GM21825 (cell line): Measurements from ENCODE around the gene SBF2.

Experiments
- ATAC-seq: cut with Tn5 transposase; IDR thresholded peaks from one replicate; pipeline ENCODE4 v1.9.1; 2021; ENCODE audit warnings: mild to moderate bottlenecking, moderate library complexity; ENCODE audit not compliant: unreplicated experiment

SBF2 gene

DNA sequence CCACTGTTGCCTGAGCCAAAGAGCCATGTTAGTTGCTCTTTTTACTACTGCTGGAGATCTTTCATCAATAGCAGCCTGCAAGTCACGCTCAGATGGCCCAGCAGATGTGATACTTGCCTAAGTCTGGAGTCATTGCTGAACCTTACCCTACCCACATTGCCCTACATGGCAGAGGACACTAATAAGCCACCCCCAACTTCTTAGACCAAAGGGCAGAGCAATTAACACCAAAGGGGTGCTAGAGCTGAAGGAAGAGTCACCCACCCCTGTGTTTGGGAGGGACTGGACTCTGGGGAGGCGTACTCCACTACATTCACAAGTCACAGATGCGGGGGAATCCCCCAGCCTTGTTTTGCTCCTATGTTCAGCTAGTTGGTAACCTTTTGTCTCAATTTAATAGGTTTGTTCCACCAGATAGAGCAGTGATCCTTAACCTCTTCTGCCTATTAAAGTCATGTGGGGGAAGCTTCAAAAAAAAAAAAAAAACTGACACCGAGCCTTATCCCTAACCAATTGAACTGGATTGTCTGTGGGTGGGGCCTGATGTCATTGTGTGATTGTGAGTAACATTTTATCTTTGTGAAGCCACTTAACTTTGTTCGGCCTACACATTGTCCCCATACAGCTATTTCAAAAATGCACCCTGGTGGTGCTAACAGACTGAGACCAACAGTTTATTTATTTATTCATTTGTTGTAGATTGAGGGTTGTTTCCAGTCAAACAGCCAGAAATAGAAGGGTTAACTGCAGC lies 23.9 kb upstream of the SBF2 start:
- peak; percentile 67 for ATAC-seq

DNA sequence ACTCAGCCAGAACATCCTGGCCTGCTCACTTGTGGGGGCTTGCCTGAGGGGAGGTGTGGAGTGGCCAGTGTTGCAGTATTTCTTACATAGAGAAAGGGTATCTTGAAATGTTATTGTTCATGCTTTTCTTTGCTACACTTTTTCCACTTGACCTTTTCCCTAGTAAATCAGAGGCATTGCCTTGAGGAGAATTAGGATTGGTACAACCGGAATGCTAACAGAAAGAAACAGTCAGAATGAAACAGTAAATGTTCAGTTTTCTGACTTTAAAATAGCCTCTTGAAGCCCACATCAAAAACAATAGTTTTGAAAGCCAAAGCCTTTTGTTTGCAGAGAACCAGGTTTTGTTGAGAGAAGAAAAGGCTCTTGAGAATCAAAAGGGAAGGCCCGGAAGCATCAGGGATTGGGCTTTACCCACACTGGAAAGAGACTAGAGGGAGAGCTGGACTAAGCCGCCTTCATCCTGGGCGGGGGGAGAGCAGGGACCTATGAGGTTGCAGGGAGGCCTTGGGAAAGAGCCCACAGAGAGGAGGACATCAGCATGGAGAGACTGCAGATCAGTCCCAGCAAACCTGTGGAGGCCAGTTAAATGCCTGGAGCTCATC lies 23.2 kb upstream of the SBF2 start:
- peak; percentile 17 for ATAC-seq

DNA sequence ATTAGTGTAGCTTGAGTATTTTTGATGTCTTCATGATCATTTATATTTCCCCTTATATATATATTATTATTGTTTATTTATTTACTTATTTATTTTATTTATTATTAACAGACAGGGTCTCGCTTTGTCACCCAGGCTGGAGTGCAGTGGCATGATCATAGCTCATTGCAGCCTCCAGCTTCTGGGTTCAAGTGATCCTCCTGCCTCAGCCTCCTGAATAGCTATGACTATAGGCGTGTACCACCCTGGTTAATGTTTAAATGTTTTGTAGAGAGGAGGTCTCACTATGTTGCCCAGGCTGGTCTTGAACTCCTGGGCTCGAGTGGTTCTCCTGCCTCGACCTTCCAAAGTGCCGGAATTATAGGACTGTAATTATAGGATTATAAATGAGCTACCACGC lies 21.1 kb upstream of the SBF2 start:
- ATAC-seq = no peak

DNA sequence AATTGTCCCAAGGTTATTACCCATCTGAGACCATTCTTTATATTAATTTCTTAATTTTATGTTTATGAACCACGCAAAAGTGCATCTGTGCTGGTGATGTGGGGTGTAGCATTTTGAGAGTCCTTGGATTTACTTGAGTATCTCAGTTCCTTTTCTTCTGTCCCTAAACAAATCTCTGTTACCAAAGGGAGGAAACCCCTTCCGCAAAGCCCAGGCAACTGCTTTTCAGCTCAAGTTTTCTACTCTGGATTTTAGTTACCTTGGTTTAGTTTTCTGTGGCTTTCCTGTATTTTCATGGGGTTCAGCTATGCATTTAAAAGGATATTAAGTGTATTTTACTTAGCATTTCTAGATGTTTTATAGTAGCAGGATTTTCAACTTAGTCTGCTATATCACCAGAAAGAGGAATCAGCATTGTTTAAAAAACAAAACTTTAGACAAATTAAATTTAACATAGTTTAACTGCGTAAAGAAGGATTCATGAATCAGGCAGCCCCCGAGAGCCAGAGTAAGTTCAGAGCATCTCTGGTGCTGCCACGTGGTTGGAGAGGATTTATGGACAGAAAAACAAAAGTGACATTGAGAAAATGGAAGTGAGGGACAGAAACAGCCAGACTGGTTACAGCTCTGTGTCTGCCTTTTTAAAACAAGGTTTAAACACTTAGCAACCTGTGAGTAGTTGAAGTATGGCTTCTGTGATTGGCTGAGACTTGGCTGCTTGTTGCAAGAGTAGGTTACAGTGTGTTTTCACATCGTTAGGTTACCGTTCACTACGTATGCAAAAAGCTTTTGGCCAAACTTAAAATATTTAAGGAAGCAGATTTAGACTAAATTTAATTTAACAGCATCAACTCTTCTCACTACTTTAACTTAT lies 20.4 kb upstream of the SBF2 start:
- ATAC-seq = peak; percentile 58

GRCh38 chr11:10311802-10312201 lies 17.8 kb upstream of the SBF2 start:
- ATAC-seq = no peak

DNA sequence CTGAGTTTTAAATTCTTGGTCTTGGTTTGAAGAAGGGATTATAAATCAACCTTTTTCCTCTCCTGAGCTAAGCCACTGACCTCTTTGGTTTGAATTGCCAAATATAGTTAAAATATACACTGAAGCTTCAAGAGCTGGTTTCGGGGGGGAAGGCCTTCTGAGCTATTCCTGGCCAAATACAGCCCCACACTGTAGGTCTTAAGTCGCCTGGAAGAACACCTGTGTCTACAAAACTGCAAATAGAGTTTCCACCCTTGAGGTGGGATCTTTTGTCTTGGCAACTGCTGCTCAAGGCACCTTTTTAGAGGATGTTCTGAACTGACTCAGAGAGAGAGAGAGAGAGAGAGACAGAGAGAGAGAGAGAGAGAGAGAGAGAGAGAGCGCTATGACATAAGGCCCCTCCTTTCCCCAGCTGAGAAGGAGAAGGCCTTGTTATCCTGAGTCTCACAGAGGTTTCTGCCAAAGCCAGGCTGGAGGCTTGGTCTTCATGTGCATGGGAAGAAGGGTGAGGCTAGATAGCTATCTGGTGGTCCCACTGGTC lies 16.4 kb upstream of the SBF2 start:
- no peak for ATAC-seq

DNA sequence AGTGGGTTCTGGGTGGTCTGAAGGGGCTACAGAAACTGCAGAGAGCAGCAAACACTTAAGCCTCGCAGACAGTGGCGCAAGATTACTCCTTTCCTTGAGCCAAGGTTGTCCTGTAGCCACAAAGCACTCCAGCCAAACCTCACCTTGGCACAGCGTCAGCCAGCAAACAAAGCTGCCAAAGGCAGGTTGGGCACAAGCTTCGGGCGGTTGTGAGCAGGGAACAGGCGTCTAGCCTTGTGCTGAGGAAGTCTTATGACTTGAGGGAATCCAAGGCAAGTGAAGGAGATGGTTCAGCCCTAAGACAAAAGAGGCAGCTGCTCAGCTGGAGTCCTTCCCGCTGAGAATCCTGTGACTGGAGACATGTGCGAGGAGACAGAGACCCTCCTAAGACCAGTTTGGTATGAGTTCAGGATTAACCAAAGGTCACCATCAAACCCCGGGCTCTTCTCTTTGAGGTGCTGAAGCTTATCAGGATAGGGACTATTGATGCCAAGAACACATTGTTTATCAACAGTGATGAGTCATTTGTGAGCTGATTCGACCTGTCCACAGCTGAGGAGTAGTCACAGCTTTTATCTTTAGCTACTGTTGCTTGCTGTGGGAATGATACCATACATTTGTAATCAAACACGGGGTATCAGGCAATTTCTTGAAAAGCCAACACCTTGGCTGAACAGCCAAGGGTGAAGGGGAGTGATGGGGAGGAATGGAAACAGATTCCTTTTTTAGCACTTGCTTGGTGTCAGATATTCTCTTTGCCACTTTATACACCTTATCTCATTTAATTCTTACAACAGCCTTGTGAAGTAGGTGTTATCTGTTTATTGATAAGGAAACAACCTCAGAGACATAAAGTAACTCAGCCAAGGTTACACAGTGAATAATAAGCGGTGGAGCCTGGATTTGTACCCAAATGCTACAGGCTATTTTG lies 15.4 kb upstream of the SBF2 start:
- no peak for ATAC-seq

DNA sequence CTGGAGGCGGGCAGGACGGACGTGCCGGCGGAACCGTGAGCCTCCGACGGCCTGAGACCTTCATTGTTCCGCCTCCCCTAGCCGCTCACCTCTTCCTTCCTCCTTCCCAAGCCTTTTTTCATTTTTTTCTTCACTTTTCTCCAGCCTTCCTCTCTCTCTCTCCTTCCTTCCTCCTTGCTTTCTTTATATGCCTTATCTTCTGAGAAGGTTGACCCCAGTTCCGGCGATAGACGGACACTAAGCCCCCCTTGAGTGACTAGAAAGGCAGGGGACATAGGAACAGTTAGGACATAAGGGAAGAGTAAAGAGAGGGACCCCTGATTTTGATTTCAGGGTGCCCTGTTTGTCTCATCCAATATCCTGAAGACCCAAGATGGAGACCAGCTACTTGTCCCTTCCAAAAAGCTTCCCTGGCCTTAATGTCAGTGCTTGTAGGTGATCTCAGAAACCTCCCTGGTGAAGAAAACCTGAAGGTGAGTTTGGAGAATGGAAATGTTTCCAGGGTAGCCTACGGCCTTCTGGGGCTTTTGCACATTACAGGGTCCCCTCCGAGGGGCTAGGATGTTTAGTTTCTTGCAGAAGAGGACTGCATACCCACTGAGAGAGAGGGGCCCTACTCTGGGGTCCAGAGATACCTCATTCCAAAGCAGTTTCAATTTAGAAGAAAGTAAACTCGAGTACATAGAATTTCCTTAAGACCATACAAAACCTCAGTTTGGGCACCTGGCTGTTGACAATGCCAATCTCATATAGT lies 14.4 kb upstream of the SBF2 start:
- no peak for ATAC-seq

- ATAC-seq = peak; percentile 57
These were observed 13.6 kb upstream of the SBF2 start for GRCh38 chr11:10307400-10308200.

DNA sequence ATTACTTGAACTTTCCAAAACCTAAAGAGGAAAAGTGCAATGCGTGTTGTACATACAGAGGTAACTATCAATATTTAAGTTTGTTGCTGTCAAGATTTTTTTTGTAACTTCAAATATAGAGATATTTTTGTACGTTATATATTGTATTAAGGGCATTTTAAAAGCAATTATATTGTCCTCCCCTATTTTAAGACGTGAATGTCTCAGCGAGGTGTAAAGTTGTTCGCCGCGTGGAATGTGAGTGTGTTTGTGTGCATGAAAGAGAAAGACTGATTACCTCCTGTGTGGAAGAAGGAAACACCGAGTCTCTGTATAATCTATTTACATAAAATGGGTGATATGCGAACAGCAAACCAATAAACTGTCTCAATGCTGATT lies 13.0 kb upstream of the SBF2 start:
- no peak for ATAC-seq

GRCh38 chr11:10305964-10306918 lies 12.2 kb upstream of the SBF2 start:
- ATAC-seq = no peak

DNA sequence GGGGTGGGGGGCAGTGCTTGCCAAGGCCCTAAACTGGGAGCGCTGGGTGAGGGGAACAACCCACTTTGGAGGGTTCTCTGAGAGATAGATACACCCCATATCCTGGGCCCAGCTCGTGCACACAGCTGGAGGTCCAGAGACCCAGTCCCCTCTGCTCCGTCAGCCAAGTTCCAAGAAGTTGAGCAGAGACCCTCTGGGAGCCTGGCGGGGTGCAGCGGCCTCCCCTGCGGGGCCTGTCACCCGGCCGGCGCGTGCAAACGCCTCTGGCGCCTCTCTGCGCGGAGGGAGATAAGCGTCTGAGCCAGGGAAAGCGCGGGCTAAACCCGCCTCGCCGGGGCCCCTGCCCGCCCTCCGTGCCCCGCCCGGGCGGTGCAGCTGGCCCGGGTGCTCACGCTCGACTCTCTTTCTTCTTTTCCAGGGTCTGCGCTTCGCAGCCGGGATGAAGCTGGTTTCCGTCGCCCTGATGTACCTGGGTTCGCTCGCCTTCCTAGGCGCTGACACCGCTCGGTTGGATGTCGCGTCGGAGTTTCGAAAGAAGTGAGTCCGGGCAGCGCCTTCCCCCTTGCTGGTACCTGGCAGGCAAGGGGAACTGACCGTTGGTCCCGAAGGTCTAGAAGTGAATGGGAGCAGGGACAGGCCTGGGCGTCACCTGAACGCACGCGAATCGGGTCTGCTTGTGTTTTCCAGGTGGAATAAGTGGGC lies 11.4 kb upstream of the SBF2 start:
- ATAC-seq = no peak

GRCh38 chr11:10304495-10305261 lies 10.7 kb upstream of the SBF2 start, which contains the start of gene ADM:
TSS of gene ADM (plus strand) at chr11:10305073. CDS start at chr11:10305701, 628 bp downstream.
- ATAC-seq = no peak

- no peak for ATAC-seq
These were observed 9.7 kb upstream of the SBF2 start for GRCh38 chr11:10303558-10304363.

DNA sequence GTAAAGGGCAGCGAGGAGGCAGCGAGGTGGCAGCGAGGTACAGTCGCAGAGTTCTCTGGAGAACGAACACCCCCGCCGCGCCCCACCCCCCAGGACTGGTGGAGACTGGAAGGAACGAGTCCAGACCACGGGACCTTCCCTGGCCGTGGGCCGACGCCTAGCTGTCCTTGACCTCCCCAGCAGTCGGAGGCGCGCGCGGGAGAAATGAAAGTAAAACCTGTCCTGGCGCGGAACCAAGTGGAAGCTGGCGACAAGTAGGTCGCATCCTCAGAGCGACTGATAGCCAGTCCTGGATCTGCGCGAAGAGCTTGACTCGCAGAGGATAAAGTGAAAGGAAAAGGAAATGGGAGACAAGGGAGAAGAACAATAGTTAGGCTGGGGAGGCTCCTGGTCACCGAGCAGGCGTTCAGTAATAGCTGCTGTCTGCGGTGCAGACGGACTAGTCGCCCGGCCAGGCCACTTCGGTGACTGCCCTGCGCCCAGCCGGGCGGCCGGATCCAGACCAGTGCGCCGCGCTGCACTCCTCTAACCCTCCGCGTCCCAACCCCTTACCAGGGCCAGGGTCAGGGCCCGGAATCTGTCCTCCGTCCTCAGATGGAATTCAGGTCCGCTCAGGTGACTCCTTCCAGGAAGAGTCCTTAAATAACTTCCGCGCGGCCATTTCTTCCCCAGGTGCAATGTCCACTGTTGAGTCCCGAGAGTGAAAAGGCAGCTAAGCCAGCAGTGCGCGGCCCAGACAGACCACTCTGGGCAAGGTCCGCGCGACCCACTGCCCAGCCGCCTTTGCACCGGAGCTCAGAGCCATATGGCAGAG lies 8.9 kb upstream of the SBF2 start:
- ATAC-seq = no peak
